Astrocyte of the spinal cord (primary cell): Measurements from ENCODE around the gene MPDZ.

Experiments
- DNase-seq: peaks from one replicate; pipeline ENCODE4 v3.0.0; 2011; ENCODE audit warnings: low read depth, low spot score
- H3K4me3 ChIP-seq: 2 replicates; pipeline ENCODE4 v1.5.1; 2011; ENCODE audit warnings: low read depth, mild to moderate bottlenecking, low read length, moderate library complexity
- in situ Hi-C: cut with HindIII; loops from 2 replicates; pipeline ENCODE4 v1.10.0; 2017; ENCODE audit warnings: low sequenced_read_pairs
- TF ChIP-seq, protein P1 (sequence below): IDR thresholded peaks from 2 replicates; pipeline ENCODE4 v1.5.1; 2012; ENCODE audit warnings: low read depth, mild to moderate bottlenecking, low read length, inconsistent platforms

Gene MPDZ

DNA sequence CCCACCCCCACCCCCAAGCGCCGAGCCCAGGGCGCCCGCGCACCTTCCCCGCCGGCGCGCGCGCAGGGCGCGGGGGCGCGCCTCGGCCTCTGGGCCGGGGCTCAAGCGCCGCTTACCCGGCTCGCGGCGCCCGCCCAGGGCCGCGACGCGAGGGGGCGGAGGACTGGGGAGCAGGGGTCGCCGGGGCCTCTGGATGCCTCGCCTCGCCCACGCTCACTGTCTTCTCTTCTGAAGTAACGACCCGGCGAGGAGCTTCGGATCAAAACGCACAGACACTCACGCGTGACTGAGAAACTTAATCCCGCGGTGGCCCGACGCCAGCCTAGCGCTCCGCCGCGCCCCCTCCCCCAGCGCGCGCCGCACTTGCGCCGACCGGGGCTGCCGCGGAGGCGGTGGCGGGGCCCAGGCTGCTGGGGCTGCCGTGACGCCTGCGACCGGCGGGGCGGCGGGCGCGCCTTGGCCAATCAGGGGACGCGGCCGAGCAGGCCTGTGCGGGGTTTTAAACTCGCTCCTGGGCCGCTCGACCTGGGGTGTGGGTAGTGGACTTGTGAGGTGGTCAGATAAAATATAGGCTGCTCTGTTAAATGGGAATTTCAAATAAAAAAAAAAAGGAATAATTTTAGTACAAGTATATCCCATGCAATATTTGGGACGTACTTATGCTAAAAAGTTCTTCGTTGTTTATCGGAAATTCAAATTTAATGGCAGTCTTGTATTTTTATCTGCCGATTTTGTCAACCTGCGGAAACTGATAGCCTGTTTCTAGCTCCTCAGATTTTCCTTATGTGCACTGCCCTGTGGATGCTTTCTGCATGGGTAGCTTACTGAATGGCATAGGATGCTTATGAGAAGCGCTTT lies at the start of gene MPDZ:
Gene MPDZ, minus strand, starts transcription at position 409 of the 858 bp plus-strand sequence. CDS start 29,377 bp downstream, outside the sequence.
- in situ Hi-C loops = no loop called here
- peak; percentile 77 for DNase-seq
- TF ChIP-seq, protein P1, sequence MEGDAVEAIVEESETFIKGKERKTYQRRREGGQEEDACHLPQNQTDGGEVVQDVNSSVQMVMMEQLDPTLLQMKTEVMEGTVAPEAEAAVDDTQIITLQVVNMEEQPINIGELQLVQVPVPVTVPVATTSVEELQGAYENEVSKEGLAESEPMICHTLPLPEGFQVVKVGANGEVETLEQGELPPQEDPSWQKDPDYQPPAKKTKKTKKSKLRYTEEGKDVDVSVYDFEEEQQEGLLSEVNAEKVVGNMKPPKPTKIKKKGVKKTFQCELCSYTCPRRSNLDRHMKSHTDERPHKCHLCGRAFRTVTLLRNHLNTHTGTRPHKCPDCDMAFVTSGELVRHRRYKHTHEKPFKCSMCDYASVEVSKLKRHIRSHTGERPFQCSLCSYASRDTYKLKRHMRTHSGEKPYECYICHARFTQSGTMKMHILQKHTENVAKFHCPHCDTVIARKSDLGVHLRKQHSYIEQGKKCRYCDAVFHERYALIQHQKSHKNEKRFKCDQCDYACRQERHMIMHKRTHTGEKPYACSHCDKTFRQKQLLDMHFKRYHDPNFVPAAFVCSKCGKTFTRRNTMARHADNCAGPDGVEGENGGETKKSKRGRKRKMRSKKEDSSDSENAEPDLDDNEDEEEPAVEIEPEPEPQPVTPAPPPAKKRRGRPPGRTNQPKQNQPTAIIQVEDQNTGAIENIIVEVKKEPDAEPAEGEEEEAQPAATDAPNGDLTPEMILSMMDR = no peak
- peak within 1 kb of the TSS; percentile 76 for H3K4me3 ChIP-seq

DNA sequence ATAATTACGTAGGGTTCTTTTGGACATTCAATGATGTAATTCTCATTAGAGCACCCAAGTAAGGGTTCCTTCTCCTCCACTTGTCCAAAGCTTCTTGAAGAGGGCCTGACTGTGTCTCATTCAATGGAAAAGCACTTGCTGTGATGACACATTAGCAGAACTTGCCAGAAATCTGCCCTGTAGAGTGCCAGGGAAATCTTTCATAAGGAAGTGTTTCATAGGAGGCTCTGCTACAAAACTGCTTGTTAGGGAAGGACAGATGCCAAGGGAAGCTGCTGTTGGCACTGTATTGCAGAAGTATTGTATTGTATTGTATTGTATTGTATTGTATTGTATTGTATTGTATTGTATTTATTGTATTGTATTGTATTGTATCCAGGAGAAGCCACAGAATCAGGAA lies 45.5 kb upstream of the MPDZ start:
- in situ Hi-C loops = no loop called here
- peak; percentile 9 for DNase-seq
- H3K4me3 ChIP-seq = no peak overlapping the region
- TF ChIP-seq, protein P1 = no peak

DNA sequence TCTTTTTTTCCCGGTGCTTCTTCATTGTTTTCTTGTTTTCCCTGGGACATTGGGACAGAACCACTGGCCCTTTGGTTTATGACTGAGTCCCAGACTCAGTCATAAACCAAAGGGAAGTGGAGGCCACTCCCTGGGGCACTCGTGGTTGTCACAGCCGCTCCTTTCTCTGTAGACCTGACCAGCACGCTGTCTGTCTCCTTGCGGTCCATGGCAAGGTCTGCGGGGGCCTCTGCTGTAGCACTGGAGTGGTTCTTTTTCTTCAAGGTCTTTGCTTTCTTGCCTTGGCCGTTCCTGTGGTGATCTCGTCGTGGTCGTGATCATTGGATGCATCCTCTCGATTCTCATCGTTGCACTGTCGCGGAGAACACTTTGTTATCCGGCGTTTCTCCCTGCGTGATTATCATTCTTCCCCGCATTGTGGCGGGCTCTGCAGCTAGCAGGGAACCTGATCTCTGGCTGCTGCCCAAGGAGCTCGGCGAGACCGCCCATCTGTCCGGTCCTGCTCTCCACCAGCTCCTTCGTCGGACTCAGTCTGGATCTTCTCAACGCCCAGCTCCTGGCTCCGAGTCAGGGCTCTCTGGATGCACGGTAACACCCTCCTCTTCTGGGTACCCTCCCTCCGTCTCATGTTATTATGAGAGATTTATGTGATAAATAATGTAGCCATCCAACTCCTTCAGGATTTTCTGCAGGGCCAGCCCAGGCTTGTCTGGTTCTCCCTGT lies 43.5 kb upstream of the MPDZ start:
- no peak for DNase-seq
- in situ Hi-C loops = no loop called here
- no peak overlapping the region for H3K4me3 ChIP-seq
- TF ChIP-seq, protein P1 = no peak

DNA sequence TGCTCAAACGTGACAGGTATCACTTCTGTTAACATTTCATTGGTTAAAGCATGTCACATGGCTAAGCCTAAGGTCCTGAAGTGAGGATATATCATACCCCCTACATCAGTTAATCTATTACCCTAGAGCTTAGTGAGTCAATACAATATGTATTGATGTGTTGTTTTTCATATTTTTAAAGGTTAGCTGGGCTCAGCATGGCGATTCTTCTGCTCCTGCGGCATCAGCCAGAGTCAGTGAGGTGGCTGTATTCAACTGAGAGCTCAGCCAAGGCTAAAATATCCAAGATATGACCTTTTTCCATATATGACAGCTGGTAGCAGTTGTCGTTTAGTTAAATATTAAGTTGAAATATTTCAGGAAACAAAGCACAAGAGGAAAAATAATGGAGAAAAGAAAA lies 38.5 kb upstream of the MPDZ start:
- in situ Hi-C loops = no loop called here
- TF ChIP-seq, protein P1 = no peak

GRCh38 chr9:13296972-13297371 lies 17.5 kb upstream of the MPDZ start:
- in situ Hi-C loops = no loop called here
- no peak overlapping the region for H3K4me3 ChIP-seq
- DNase-seq = no peak
- TF ChIP-seq, protein P1 = no peak

More for the DNA sequence above, 38.5 kb upstream of the MPDZ start:
- no peak for DNase-seq
- no peak overlapping the region for H3K4me3 ChIP-seq

GRCh38 chr9:13295556-13295955 lies 16.1 kb upstream of the MPDZ start:
- no peak for DNase-seq
- TF ChIP-seq, protein P1 = no peak
- in situ Hi-C loops = no loop called here
- no peak overlapping the region for H3K4me3 ChIP-seq
